Right hindlimb (tissue), 1 donor: ENCODE results near the gene GPR35.

Experiments used
- DNase-seq: peaks from one replicate; pipeline ENCODE4 v3.0.0-alpha.2; 2018

GPR35 gene

GRCh38 chr2:240589850-240590525 is 35.3 kb upstream of the GPR35 start:
- no peak for DNase-seq

DNA sequence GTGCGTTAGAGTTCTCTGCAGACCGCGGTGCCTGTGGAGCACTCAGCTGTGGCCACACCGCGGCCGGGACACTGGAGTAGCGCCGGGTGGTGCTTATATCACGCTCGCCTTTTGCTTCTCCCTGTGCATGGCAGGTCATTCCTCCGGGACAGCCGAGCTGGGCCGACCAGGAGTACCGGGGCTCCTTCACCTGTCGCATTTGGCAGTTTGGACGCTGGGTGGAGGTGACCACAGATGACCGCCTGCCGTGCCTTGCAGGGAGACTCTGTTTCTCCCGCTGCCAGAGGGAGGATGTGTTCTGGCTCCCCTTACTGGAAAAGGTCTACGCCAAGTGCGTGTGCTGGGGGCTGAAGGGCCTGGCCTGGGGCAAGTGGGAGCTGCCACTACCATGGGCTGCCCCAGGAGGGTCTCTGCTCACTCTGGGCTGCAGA is 34.6 kb upstream of the GPR35 start:
- no peak for DNase-seq

GRCh38 chr2:240591226-240591625 is 34.1 kb upstream of the GPR35 start:
- DNase-seq, result no peak

DNA sequence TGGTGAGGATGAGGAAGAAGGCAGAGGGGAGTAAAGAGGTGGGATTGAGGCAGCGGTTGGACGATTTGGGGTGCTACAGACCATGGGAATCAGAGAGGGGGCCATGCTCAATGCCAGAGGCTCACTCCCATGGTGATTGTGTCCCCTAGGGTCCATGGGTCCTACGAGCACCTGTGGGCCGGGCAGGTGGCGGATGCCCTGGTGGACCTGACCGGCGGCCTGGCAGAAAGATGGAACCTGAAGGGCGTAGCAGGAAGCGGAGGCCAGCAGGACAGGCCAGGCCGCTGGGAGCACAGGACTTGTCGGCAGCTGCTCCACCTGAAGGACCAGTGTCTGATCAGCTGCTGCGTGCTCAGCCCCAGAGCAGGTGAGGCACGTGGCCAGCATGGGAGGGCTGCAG is 33.5 kb upstream of the GPR35 start:
- DNase-seq, result no peak

DNA sequence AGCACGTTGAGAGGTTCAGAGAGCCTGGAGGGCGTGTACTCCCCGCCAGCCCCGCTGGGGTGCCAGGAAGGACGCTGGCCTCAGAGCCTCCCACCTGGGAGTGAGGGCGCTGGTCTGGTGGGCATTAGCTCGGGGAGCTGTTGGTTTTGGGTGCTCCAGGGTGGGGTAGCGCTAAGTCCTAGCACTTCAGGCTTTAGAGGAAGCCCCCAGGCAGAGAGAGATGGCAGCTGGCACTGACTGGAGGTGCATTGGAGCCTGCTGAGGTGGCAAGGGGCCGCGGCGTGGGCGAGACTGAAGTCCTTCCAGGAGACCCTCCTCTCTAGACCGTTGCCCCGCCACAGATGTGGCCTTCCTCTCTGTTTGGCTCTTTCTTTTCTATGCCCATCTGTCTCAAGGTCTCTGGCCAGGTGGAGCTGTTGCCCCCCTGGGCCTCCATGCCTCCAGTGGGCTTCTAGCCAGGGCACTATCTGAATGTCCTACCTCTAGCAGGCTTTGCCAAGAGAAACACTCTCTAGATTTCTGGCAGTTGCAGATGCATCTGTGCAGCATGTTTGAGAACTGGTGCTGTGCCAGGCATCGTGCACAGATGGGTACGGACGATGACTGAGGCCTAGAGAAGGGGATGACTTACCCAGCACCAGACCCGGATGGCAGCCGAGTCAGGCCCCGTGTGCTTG is 32.1 kb upstream of the GPR35 start:
- DNase-seq, result no peak

GRCh38 chr2:240593703-240594451 is 31.4 kb upstream of the GPR35 start:
- DNase-seq, result no peak

DNA sequence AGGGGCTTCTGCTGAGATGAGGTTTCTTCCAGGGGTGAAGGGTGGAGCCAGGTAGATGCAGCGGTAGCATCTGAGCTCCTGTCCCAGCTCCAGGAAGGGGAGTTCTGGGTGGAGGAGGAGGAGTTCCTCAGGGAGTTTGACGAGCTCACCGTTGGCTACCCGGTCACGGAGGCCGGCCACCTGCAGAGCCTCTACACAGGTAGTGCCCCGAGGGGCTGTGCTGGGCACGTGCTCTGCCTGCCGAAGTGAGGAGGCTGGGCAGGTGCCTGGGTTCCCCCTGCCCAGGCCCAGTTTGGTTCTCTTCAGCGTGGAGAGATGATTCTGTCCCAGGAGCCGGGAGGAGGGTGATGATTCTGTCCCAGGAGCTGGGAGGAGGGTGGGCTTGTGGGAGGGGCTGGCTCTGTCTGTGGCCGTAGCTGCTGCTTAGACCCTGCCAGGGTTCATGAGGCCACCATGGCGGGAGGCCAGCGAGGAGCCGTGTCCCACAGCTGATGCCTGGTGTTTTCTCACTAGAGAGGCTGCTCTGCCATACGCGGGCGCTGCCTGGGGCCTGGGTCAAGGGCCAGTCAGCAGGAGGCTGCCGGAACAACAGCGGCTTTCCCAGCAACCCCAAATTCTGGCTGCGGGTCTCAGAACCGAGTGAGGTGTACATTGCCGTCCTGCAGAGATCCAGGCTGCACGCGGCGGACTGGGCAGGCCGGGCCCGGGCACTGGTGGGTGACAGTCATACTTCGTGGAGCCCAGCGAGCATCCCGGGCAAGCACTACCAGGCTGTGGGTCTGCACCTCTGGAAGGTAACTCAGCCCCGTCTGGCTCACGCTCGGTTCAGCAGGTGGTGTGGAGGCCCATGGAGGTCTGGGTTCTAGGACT is 30.5 kb upstream of the GPR35 start:
- no peak for DNase-seq

- no peak for DNase-seq
These were observed 29.8 kb upstream of the GPR35 start for GRCh38 chr2:240595381-240596079.

DNA sequence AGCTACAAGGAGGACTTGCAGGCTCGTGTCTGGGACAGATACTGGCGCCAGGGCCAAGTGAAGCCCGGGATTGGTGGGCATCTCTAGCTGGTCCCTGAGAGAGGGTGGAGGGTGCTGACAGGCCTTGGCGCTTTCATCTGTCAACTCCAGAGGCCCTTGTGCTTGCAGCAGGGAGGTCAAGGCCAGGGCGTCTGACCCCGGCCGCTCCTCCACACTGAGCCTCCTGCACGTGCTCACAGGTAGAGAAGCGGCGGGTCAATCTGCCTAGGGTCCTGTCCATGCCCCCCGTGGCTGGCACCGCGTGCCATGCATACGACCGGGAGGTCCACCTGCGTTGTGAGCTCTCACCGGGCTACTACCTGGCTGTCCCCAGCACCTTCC is 29.2 kb upstream of the GPR35 start:
- no peak for DNase-seq

- no peak for DNase-seq
These were observed 28.8 kb upstream of the GPR35 start for GRCh38 chr2:240596491-240596931.

DNA sequence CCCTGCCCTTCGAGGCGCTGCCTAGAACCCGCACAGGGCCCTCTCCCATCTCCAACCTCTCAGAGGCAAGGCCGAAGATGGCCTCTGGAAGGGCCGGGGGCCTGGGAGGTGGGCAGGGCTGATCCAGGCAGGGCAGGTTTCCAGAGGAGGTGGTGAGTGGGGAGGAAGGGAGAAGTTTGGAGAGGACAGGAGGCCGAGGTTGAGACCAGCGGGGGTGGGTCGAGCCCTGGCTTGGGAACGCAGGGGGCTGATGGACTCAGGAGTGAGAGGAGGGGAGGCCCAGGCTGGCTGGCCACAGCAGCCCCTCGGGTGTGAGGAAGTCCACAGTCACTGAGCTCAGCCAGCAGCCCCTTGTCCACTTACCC is 28.2 kb upstream of the GPR35 start:
- DNase-seq, result no peak

DNA sequence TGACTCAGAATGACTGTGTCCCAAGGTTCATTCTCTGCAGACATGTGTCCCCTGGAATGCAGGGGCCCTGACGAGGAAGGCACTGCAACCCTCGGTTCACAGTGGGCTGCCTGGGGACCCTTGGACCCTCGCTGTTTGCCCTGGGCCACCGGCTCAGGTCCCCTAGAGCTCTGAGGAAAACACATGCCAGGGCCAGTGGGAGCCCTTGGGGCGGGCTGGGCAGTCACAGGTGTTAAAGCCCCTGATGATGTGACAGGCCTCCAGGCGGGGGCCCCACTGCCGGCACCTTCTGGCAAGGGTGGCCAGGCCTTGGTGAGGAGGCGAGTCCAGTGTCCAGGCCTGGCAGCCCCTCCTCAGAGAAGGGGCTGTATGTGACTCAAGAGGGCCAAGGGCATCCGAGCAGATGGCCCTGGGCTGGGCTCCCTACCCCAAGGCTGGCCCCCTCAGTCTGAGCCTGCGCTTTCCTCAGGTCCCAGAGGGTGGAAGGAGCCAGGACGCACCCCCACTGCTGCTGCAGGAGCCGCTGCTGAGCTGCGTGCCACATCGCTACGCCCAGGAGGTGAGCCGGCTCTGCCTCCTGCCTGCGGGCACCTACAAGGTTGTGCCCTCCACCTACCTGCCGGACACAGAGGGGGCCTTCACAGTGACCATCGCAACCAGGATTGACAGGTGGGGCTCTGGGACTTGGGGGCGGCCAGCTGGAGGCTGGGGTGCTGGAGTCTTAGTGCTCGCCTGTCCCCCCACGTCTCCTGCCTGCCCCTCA is 27.7 kb upstream of the GPR35 start:
- DNase-seq, result no peak

GRCh38 chr2:240598311-240598911 is 26.9 kb upstream of the GPR35 start:
- no peak for DNase-seq

DNA sequence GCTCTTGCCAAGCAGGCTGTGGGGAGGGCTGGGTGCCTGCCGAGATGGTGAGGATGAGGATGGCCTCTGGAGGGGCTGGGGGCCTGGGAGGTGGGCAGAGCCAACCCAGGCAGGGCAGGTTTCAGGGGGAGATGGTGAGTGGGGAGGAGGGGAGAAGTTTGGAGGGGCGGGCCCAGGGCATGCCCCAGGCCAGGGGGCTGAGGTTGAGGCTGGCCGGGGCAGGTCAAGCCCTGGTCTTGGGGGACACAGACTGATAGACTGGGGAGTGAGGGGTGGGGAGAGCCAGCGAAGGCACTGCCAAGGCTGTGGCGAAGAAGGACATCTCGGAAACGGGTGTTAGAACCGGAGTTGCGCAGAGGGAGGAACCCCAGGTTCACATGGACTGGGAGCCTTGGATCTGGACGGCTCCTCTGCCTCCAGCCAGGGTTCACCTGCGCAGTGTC is 26.1 kb upstream of the GPR35 start:
- DNase-seq, result no peak

DNA sequence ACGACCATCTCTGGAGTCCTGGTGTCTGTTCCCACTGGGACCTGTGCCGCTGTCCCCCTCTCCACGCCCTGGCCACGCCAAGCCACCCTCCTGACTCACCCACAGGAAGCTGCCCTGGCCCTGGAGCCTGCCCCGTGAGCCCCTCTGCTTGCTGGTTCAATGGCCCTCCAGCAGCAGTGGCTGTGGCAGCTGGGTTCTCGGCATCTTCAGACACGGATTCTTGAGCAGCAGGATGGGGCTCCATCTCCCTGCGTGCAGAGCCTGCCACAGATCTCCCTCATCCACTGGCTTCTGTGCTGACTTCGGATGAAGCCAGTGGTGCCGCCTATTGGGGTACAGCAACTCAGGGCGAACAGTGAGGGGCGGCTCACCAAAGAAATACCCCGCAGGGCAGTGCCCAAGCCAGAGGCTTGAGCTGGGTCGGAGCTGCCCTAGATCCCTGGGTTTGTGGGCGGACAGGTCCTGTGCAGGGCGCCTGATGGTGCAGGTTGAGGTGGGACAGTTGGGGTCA is 24.8 kb upstream of the GPR35 start:
- no peak for DNase-seq

GRCh38 chr2:240601061-240601830 is 24.0 kb upstream of the GPR35 start:
- peak; percentile 9 for DNase-seq

DNA sequence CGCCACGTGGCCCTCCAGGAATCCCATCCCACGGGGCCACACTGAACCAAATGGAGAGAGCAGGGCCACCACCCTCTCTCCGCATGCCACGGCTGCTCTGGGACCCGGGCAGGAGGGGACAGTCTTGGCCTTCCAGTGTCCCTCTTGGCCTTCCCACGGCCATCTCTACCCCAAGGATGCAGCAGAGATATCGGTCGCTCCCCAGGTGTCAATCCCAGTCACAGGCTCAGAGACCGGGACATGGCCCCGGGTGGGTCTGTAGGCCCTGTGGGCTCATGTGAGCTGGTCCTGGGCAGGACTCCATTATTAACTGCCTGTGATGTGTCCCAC is 23.5 kb upstream of the GPR35 start:
- peak; percentile 5 for DNase-seq

GRCh38 chr2:240602266-240603050 is 22.8 kb upstream of the GPR35 start:
- DNase-seq, result peak; percentile 2

DNA sequence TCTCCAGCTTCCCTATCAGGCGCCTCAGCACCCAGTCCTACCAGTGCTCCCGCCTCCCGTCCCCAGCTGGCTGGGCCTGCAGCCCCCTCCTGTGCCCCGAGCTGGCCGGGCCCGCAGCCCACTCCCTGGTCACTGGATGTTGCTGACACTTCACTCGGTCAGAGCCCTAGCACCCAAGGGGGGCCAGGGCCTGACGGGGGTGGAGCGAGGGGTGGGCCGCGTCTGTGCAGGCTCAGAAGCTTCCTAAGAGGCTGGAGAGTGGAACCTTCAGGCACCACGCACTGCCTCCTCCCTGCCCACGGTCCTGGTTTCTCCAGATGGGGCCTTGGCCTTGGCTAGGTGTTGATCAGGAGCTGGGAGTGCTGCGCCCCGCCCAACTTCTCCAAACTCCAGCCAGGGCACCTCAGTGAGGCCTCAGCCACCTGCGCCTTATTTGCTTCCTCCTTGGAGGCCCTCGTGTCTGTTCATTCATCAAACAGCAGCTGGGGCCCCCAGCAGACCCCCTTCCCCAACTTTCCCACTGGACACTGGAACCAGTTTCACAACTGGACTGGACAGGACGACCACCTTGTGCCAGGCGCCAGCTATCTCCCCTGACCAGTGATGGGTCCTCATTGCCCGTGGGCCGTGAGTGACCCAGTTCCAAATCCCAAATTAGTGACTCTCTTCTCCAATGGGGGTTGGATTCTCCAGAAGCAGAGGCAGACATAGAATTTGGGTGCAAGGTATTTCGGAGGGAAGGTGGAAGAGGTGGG is 22.0 kb upstream of the GPR35 start:
- peak; percentile 10 for DNase-seq
